ENCODE data around the gene ENHO.

- TF ChIP-seq ZNF274 (IDR thresholded peaks at IDR 0.05; ENCODE audit: low read depth, low read length) (no peak), YY1 (IDR thresholded peaks at IDR 0.05; ENCODE audit: insufficient read depth, insufficient read length) (no peak)
Measured at GRCh38 chr9:34517185-34517584, 5.6 kb downstream of the ENHO start.
